Effector memory CD4-positive, alpha-beta T cell (primary cell): ENCODE measurements around the gene MREG.

Experiments used
- DNase-seq, 3 donors: peaks; one replicate each; pipeline ENCODE4 v3.0.0-alpha.2; 2020
- H3K27ac ChIP-seq: 2 replicates; pipeline ENCODE4 v1.7.0; 2013; ENCODE audit warnings: mild to moderate bottlenecking, low read length, moderate library complexity; ENCODE audit not compliant: insufficient read depth, poor library complexity, severe bottlenecking
- H3K27me3 ChIP-seq: replicated peaks from 2 replicates; pipeline ENCODE4 v1.7.0; 2013; ENCODE audit warnings: mild to moderate bottlenecking, low read length; ENCODE audit not compliant: insufficient read depth, control insufficient read depth, poor library complexity, severe bottlenecking
- H3K36me3 ChIP-seq: 2 replicates; pipeline ENCODE4 v1.7.0; 2013; ENCODE audit warnings: mild to moderate bottlenecking, low read length, moderate library complexity; ENCODE audit not compliant: control insufficient read depth, insufficient read depth
- H3K4me1 ChIP-seq: 2 replicates; pipeline ENCODE4 v1.7.0; 2013; ENCODE audit warnings: low read length, mild to moderate bottlenecking; ENCODE audit not compliant: control insufficient read depth, insufficient read depth, poor library complexity, severe bottlenecking
- H3K4me3 ChIP-seq: 2 replicates; pipeline ENCODE4 v1.7.0; 2013; ENCODE audit warnings: low read length, low read depth, mild to moderate bottlenecking; ENCODE audit not compliant: insufficient read depth, poor library complexity, severe bottlenecking
- H3K9me3 ChIP-seq: 2 replicates; pipeline ENCODE4 v1.7.0; 2013; ENCODE audit warnings: mild to moderate bottlenecking, low read length, moderate library complexity; ENCODE audit not compliant: control insufficient read depth

MREG gene

GRCh38 chr2:215921895-215922294 lies 91.5 kb downstream of the MREG start:
- H3K4me1 ChIP-seq: no peaks in the 10 kb centered on the region
- no peak overlapping the region for H3K4me3 ChIP-seq
- H3K36me3 ChIP-seq: no peaks in the 10 kb centered on the region
- H3K27ac ChIP-seq: no peak overlapping the region
- H3K27me3 ChIP-seq: no peaks in the 10 kb centered on the region
- H3K9me3 ChIP-seq: no peaks in the 10 kb centered on the region
- no peak for DNase-seq

GRCh38 chr2:215920244-215921100 lies 92.9 kb downstream of the MREG start:
- Histone ChIP-seq H3K36me3 (no peaks in the 10 kb centered on the region), H3K27ac (no peak overlapping the region), H3K4me3 (no peak overlapping the region), H3K27me3 (no peaks in the 10 kb centered on the region), H3K4me1 (no peaks in the 10 kb centered on the region), H3K9me3 (no peaks in the 10 kb centered on the region)
- DNase-seq: peak; percentile 7 to 25 (median 16)

GRCh38 chr2:215919624-215920243 lies 93.6 kb downstream of the MREG start:
- no peak overlapping the region for H3K4me3 ChIP-seq
- no peaks in the 10 kb centered on the region for H3K9me3 ChIP-seq
- no peak for DNase-seq
- no peaks in the 10 kb centered on the region for H3K4me1 ChIP-seq
- no peak overlapping the region for H3K27ac ChIP-seq
- no peaks in the 10 kb centered on the region for H3K27me3 ChIP-seq
- H3K36me3 ChIP-seq: no peaks in the 10 kb centered on the region

GRCh38 chr2:215918901-215919599 lies 94.3 kb downstream of the MREG start:
- Histone ChIP-seq H3K27ac (no peak overlapping the region), H3K9me3 (no peaks in the 10 kb centered on the region), H3K4me3 (no peak overlapping the region), H3K36me3 (no peaks in the 10 kb centered on the region), H3K4me1 (no peaks in the 10 kb centered on the region), H3K27me3 (no peaks in the 10 kb centered on the region)
- DNase-seq: no peak

GRCh38 chr2:215917953-215918620 lies 95.3 kb downstream of the MREG start:
- no peak for DNase-seq
- no peak overlapping the region for H3K27ac ChIP-seq

GRCh38 chr2:215915441-215915840 lies 97.9 kb downstream of the MREG start:
- Histone ChIP-seq H3K9me3 (no peaks in the 10 kb centered on the region), H3K4me1 (no peaks in the 10 kb centered on the region), H3K27me3 (no peaks in the 10 kb centered on the region), H3K36me3 (no peaks in the 10 kb centered on the region), H3K4me3 (no peak overlapping the region), H3K27ac (no peak overlapping the region)
- no peak for DNase-seq

More at GRCh38 chr2:215917953-215918620, 95.3 kb downstream of the MREG start:
- H3K4me1 ChIP-seq: no peaks in the 10 kb centered on the region
- no peaks in the 10 kb centered on the region for H3K9me3 ChIP-seq
- H3K36me3 ChIP-seq: no peaks in the 10 kb centered on the region
- no peaks in the 10 kb centered on the region for H3K27me3 ChIP-seq
- H3K4me3 ChIP-seq: no peak overlapping the region

- H3K27me3 ChIP-seq: no peaks in the 10 kb centered on the region
- H3K4me3 ChIP-seq: no peak overlapping the region
- no peak overlapping the region for H3K27ac ChIP-seq
- no peaks in the 10 kb centered on the region for H3K36me3 ChIP-seq
- no peaks in the 10 kb centered on the region for H3K4me1 ChIP-seq
- DNase-seq: no peak
- no peaks in the 10 kb centered on the region for H3K9me3 ChIP-seq
Measured at GRCh38 chr2:215914777-215915165, 98.6 kb downstream of the MREG start.

- no peak for DNase-seq
- no peaks in the 10 kb centered on the region for H3K4me1 ChIP-seq
- no peak overlapping the region for H3K27ac ChIP-seq
- H3K36me3 ChIP-seq: no peaks in the 10 kb centered on the region
- H3K27me3 ChIP-seq: no peaks in the 10 kb centered on the region
- no peaks in the 10 kb centered on the region for H3K9me3 ChIP-seq
- H3K4me3 ChIP-seq: no peak overlapping the region
Measured at GRCh38 chr2:215914054-215914776, 99.1 kb downstream of the MREG start.

GRCh38 chr2:215912299-215912842 lies 101.0 kb downstream of the MREG start:
- no peaks in the 10 kb centered on the region for H3K9me3 ChIP-seq
- H3K4me1 ChIP-seq: no peaks in the 10 kb centered on the region
- no peak overlapping the region for H3K27ac ChIP-seq
- H3K27me3 ChIP-seq: no peaks in the 10 kb centered on the region
- no peak for DNase-seq
- no peaks in the 10 kb centered on the region for H3K36me3 ChIP-seq
- H3K4me3 ChIP-seq: no peak overlapping the region
